Activated naive CD4-positive, alpha-beta T cell treated with anti-CD3 and anti-CD28 coated beads, Interleukin-2, amount 50 U/mL, for 24 hours (primary cell): ENCODE data around the gene CADPS.

ENCODE experiments used
- H3K27ac Mint-ChIP-seq: one replicate; pipeline ENCODE4 v1.8.0; 2021; ENCODE audit warnings: mild to moderate bottlenecking, mixed read lengths
- H3K27me3 Mint-ChIP-seq: one replicate; pipeline ENCODE4 v1.8.0; 2021; ENCODE audit warnings: mixed read lengths
- H3K36me3 Mint-ChIP-seq: one replicate; pipeline ENCODE4 v1.8.0; 2021; ENCODE audit warnings: mixed read lengths
- H3K4me1 Mint-ChIP-seq: one replicate; pipeline ENCODE4 v1.8.0; 2021; ENCODE audit warnings: mixed read lengths
- H3K4me3 Mint-ChIP-seq: one replicate; pipeline ENCODE4 v1.8.0; 2021; ENCODE audit warnings: mild to moderate bottlenecking, mixed read lengths
- H3K9me3 Mint-ChIP-seq: one replicate; pipeline ENCODE4 v1.8.0; 2021; ENCODE audit warnings: mixed read lengths

Gene CADPS

GRCh38 chr3:62453448-62453847, 421.8 kb downstream of the CADPS start:
- no peak overlapping the region for H3K27ac Mint-ChIP-seq
- no peak overlapping the region for H3K4me3 Mint-ChIP-seq
- H3K4me1 Mint-ChIP-seq, result peaks cover 12% of the 10 kb centered on the region
- no peaks in the 10 kb centered on the region for H3K36me3 Mint-ChIP-seq
- no peaks in the 10 kb centered on the region for H3K27me3 Mint-ChIP-seq
- H3K9me3 Mint-ChIP-seq, result no peaks in the 10 kb centered on the region

- peak overlapping the region; percentile 15 for H3K27ac Mint-ChIP-seq
- H3K27me3 Mint-ChIP-seq, result no peaks in the 10 kb centered on the region
- H3K4me3 Mint-ChIP-seq, result no peak overlapping the region
- no peaks in the 10 kb centered on the region for H3K36me3 Mint-ChIP-seq
- peaks cover 24% of the 10 kb centered on the region for H3K4me1 Mint-ChIP-seq
- no peaks in the 10 kb centered on the region for H3K9me3 Mint-ChIP-seq
Observed at GRCh38 chr3:62451211-62451887, 423.9 kb downstream of the CADPS start.

GRCh38 chr3:62446337-62446940, 428.8 kb downstream of the CADPS start:
- Mint-ChIP-seq H3K4me1 (peaks cover 29% of the 10 kb centered on the region), H3K9me3 (no peaks in the 10 kb centered on the region), H3K4me3 (peak overlapping the region; percentile 73), H3K27ac (no peak overlapping the region), H3K36me3 (no peaks in the 10 kb centered on the region), H3K27me3 (no peaks in the 10 kb centered on the region)

- Mint-ChIP-seq H3K4me3 (peak overlapping the region; percentile 73), H3K36me3 (no peaks in the 10 kb centered on the region), H3K4me1 (peaks cover 26% of the 10 kb centered on the region), H3K9me3 (no peaks in the 10 kb centered on the region), H3K27ac (peak overlapping the region; percentile 8), H3K27me3 (no peaks in the 10 kb centered on the region)
Observed at GRCh38 chr3:62445275-62445674, 429.9 kb downstream of the CADPS start.

- Mint-ChIP-seq H3K9me3 (no peaks in the 10 kb centered on the region), H3K27me3 (no peaks in the 10 kb centered on the region), H3K4me1 (peaks cover 2% of the 10 kb centered on the region), H3K36me3 (no peaks in the 10 kb centered on the region), H3K4me3 (no peak overlapping the region), H3K27ac (no peak overlapping the region)
Observed at GRCh38 chr3:62439978-62440377, 435.2 kb downstream of the CADPS start.

GRCh38 chr3:62439176-62439813, 435.9 kb downstream of the CADPS start:
- no peak overlapping the region for H3K27ac Mint-ChIP-seq
- H3K36me3 Mint-ChIP-seq, result no peaks in the 10 kb centered on the region

GRCh38 chr3:62436785-62437184, 438.4 kb downstream of the CADPS start:
- no peaks in the 10 kb centered on the region for H3K4me1 Mint-ChIP-seq
- H3K9me3 Mint-ChIP-seq, result no peaks in the 10 kb centered on the region
- H3K27ac Mint-ChIP-seq, result no peak overlapping the region
- H3K36me3 Mint-ChIP-seq, result no peaks in the 10 kb centered on the region
- no peak overlapping the region for H3K4me3 Mint-ChIP-seq
- H3K27me3 Mint-ChIP-seq, result peaks cover 4% of the 10 kb centered on the region

More at GRCh38 chr3:62439176-62439813, 435.9 kb downstream of the CADPS start:
- H3K9me3 Mint-ChIP-seq, result no peaks in the 10 kb centered on the region
- no peaks in the 10 kb centered on the region for H3K27me3 Mint-ChIP-seq
- H3K4me1 Mint-ChIP-seq, result no peaks in the 10 kb centered on the region
- no peak overlapping the region for H3K4me3 Mint-ChIP-seq

- Mint-ChIP-seq H3K4me3 (no peak overlapping the region), H3K4me1 (no peaks in the 10 kb centered on the region), H3K36me3 (no peaks in the 10 kb centered on the region), H3K27ac (no peak overlapping the region), H3K9me3 (no peaks in the 10 kb centered on the region), H3K27me3 (peaks cover 9% of the 10 kb centered on the region)
Observed at GRCh38 chr3:62433396-62433795, 441.8 kb downstream of the CADPS start.

- Mint-ChIP-seq H3K4me1 (no peaks in the 10 kb centered on the region), H3K9me3 (no peaks in the 10 kb centered on the region), H3K27ac (no peak overlapping the region), H3K36me3 (no peaks in the 10 kb centered on the region), H3K27me3 (peaks cover 3% of the 10 kb centered on the region), H3K4me3 (no peak overlapping the region)
Observed at GRCh38 chr3:62421207-62421606, 454.0 kb downstream of the CADPS start.

- Mint-ChIP-seq H3K4me3 (no peak overlapping the region), H3K36me3 (no peaks in the 10 kb centered on the region)
Observed at GRCh38 chr3:62416144-62416543, 459.1 kb downstream of the CADPS start.

GRCh38 chr3:62415312-62415801, 459.9 kb downstream of the CADPS start:
- Mint-ChIP-seq H3K4me3 (no peak overlapping the region), H3K36me3 (no peaks in the 10 kb centered on the region), H3K27me3 (no peaks in the 10 kb centered on the region), H3K27ac (no peak overlapping the region), H3K4me1 (no peaks in the 10 kb centered on the region), H3K9me3 (no peaks in the 10 kb centered on the region)

More at GRCh38 chr3:62416144-62416543, 459.1 kb downstream of the CADPS start:
- Mint-ChIP-seq H3K27me3 (no peaks in the 10 kb centered on the region), H3K4me1 (no peaks in the 10 kb centered on the region), H3K27ac (no peak overlapping the region), H3K9me3 (no peaks in the 10 kb centered on the region)

- Mint-ChIP-seq H3K4me1 (no peaks in the 10 kb centered on the region), H3K36me3 (no peaks in the 10 kb centered on the region), H3K27ac (no peak overlapping the region), H3K27me3 (peaks cover 2% of the 10 kb centered on the region), H3K4me3 (no peak overlapping the region), H3K9me3 (no peaks in the 10 kb centered on the region)
Observed at GRCh38 chr3:62414786-62415185, 460.4 kb downstream of the CADPS start.

- peaks cover 2% of the 10 kb centered on the region for H3K27me3 Mint-ChIP-seq
- H3K27ac Mint-ChIP-seq, result no peak overlapping the region
- H3K4me3 Mint-ChIP-seq, result no peak overlapping the region
- no peaks in the 10 kb centered on the region for H3K36me3 Mint-ChIP-seq
- H3K4me1 Mint-ChIP-seq, result no peaks in the 10 kb centered on the region
- H3K9me3 Mint-ChIP-seq, result no peaks in the 10 kb centered on the region
Observed at GRCh38 chr3:62413687-62414086, 461.5 kb downstream of the CADPS start.

GRCh38 chr3:62406945-62407344, 468.3 kb downstream of the CADPS start:
- Mint-ChIP-seq H3K36me3 (no peaks in the 10 kb centered on the region), H3K27ac (no peak overlapping the region), H3K27me3 (peaks cover 2% of the 10 kb centered on the region), H3K4me3 (no peak overlapping the region), H3K4me1 (no peaks in the 10 kb centered on the region), H3K9me3 (no peaks in the 10 kb centered on the region)

GRCh38 chr3:62405566-62405965, 469.6 kb downstream of the CADPS start:
- Mint-ChIP-seq H3K27me3 (peaks cover 2% of the 10 kb centered on the region), H3K4me1 (no peaks in the 10 kb centered on the region), H3K27ac (no peak overlapping the region), H3K4me3 (no peak overlapping the region), H3K9me3 (no peaks in the 10 kb centered on the region), H3K36me3 (no peaks in the 10 kb centered on the region)

GRCh38 chr3:62405135-62405534, 470.1 kb downstream of the CADPS start:
- no peaks in the 10 kb centered on the region for H3K9me3 Mint-ChIP-seq

More at GRCh38 chr3:62405135-62405534, 470.1 kb downstream of the CADPS start:
- no peaks in the 10 kb centered on the region for H3K4me1 Mint-ChIP-seq
- H3K27ac Mint-ChIP-seq, result no peak overlapping the region
- H3K36me3 Mint-ChIP-seq, result no peaks in the 10 kb centered on the region
- H3K27me3 Mint-ChIP-seq, result peaks cover under 1% of the 10 kb centered on the region
- no peak overlapping the region for H3K4me3 Mint-ChIP-seq
